Measurements from ENCODE around the gene TMEM60.
"Not testable (repeated sequence)": the region's sequence is repeated elsewhere in the genome, so short reads cannot be mapped to it uniquely, and the experiment has no call there.

Gene TMEM60

GRCh38 chr7:77811516-77812289 lies 13.5 kb upstream of the TMEM60 start:
- FAIRE-seq, result no peak

GRCh38 chr7:77808517-77808916 lies 10.3 kb upstream of the TMEM60 start:
- no peak for FAIRE-seq

- FAIRE-seq, result peak; percentile 33
These were observed 8.2 kb upstream of the TMEM60 start for GRCh38 chr7:77806425-77806824.

- FAIRE-seq, result no peak
These were observed 4.5 kb upstream of the TMEM60 start for GRCh38 chr7:77802557-77803405.

GRCh38 chr7:77800730-77801129 lies 2.5 kb upstream of the TMEM60 start:
- FAIRE-seq, result no peak

GRCh38 chr7:77800158-77800557 lies 1.9 kb upstream of the TMEM60 start:
- FAIRE-seq, result no peak

- no peak for FAIRE-seq
These were observed 1.1 kb upstream of the TMEM60 start for GRCh38 chr7:77799078-77799964.

GRCh38 chr7:77797734-77798393 lies 370 bp downstream of the TMEM60 start:
- FAIRE-seq, result no peak

GRCh38 chr7:77796960-77797359 lies 1.3 kb downstream of the TMEM60 start:
- no peak for FAIRE-seq

GRCh38 chr7:77796109-77796508 lies 2.1 kb downstream of the TMEM60 start:
- no peak for FAIRE-seq

- no peak for FAIRE-seq
These were observed 4.2 kb downstream of the TMEM60 start for GRCh38 chr7:77794000-77794399.

GRCh38 chr7:77791956-77792355 lies 6.3 kb downstream of the TMEM60 start:
- FAIRE-seq, result peak; percentile 43

- no peak for FAIRE-seq
These were observed 6.9 kb downstream of the TMEM60 start for GRCh38 chr7:77791336-77791735.

GRCh38 chr7:77788327-77788902 lies 9.8 kb downstream of the TMEM60 start:
- no peak for FAIRE-seq

- no peak for FAIRE-seq
These were observed 11.5 kb downstream of the TMEM60 start for GRCh38 chr7:77786741-77787140.

GRCh38 chr7:77786018-77786417 lies 12.2 kb downstream of the TMEM60 start:
- FAIRE-seq, result no peak

- FAIRE-seq, result not testable (repeated sequence)
These were observed 13.8 kb downstream of the TMEM60 start for GRCh38 chr7:77784426-77784825.

- FAIRE-seq, result no peak
These were observed 14.7 kb downstream of the TMEM60 start for GRCh38 chr7:77783545-77783944.

- FAIRE-seq, result peak; percentile 60
These were observed 15.1 kb downstream of the TMEM60 start for GRCh38 chr7:77783111-77783510.

- FAIRE-seq, result no peak
These were observed 15.9 kb downstream of the TMEM60 start for GRCh38 chr7:77782383-77782782.

GRCh38 chr7:77778535-77778934 lies 19.7 kb downstream of the TMEM60 start:
- peak; percentile 5 for FAIRE-seq

GRCh38 chr7:77771901-77772300 lies 26.3 kb downstream of the TMEM60 start:
- no peak for FAIRE-seq

All from islet of Langerhans (tissue), 1 donor.